Liver (tissue), 9 donors: ENCODE data around the gene ZNF296. TPM values are rescaled to one million over a fixed set of nuclear protein-coding genes. Genes with fewer than 3 reads are reported as not detected.

Experiments
- DNase-seq: peaks from one replicate; pipeline ENCODE4 v3.0.0-alpha.2; 2017; ENCODE audit warnings: low spot score
- H3K27ac ChIP-seq, 2 donors: one replicate each; pipeline ENCODE4 v1.7.0; 2013; ENCODE audit warnings: inconsistent platforms in 2 of 2, low read length in 2 of 2, control low read depth in 1 of 2, low read depth in 1 of 2, mild to moderate bottlenecking in 1 of 2
- H3K27me3 ChIP-seq, 4 donors: one replicate each; pipeline versions ENCODE4 v1.6.1 to v1.7.0; 2013; ENCODE audit warnings: low read length in 3 of 4, inconsistent platforms in 1 of 4, mild to moderate bottlenecking in 1 of 4, moderate library complexity in 1 of 4; ENCODE audit not compliant: control insufficient read depth in 4 of 4, insufficient read depth in 4 of 4
- H3K36me3 ChIP-seq, 4 donors: one replicate each; pipeline versions ENCODE4 v1.6.1 to v1.7.0; 2013; ENCODE audit warnings: low read length in 3 of 4, mild to moderate bottlenecking in 3 of 4, low read depth in 1 of 4, moderate library complexity in 1 of 4; ENCODE audit not compliant: control insufficient read depth in 4 of 4, insufficient read depth in 3 of 4
- H3K4me1 ChIP-seq, 4 donors: one replicate each; pipeline versions ENCODE4 v1.6.1 to v1.7.0; 2013; ENCODE audit warnings: low read length in 3 of 4, mild to moderate bottlenecking in 3 of 4, moderate library complexity in 1 of 4; ENCODE audit not compliant: control insufficient read depth in 4 of 4, insufficient read depth in 4 of 4
- H3K4me3 ChIP-seq, 3 donors: one replicate each; pipeline versions ENCODE4 v1.6.1 to v1.7.0; 2013; ENCODE audit warnings: low read length in 3 of 3, control low read depth in 1 of 3, low read depth in 1 of 3, mild to moderate bottlenecking in 1 of 3
- H3K9ac ChIP-seq, 2 donors: one replicate each; pipeline ENCODE4 v1.7.0; 2013; ENCODE audit warnings: low read length in 2 of 2, mild to moderate bottlenecking in 2 of 2, moderate library complexity in 2 of 2, control low read depth in 1 of 2, low read depth in 1 of 2
- H3K9me3 ChIP-seq, 4 donors: one replicate each; pipeline versions ENCODE4 v1.6.1 to v1.7.0; 2013; ENCODE audit warnings: low read length in 3 of 4; ENCODE audit not compliant: control insufficient read depth in 4 of 4
- EGR1 ChIP-seq, 2 donors: IDR thresholded peaks; 2 replicates each; pipeline ENCODE4 v1.6.1; 2016 to 2018; ENCODE audit warnings: antibody characterized with exemption in 2 of 2, low read depth in 2 of 2
- FOXA1 ChIP-seq: IDR thresholded peaks from 2 replicates; pipeline ENCODE4 v1.6.1; 2016; ENCODE audit warnings: antibody characterized with exemption
- FOXA2 ChIP-seq: IDR thresholded peaks from 2 replicates; pipeline ENCODE4 v1.6.1; 2016; ENCODE audit warnings: antibody characterized with exemption
- GABPA ChIP-seq, 2 donors: IDR thresholded peaks in 1 of 2; conservative IDR thresholded peaks in 1 of 2; 2 replicates each; pipeline ENCODE4 v1.6.1; 2016; ENCODE audit warnings: antibody characterized with exemption in 2 of 2, mild to moderate bottlenecking in 1 of 2, moderate library complexity in 1 of 2
- HNF4A ChIP-seq, 2 donors: conservative IDR thresholded peaks; 2 replicates each; pipeline ENCODE4 v1.6.1; 2016; ENCODE audit warnings: antibody characterized with exemption in 2 of 2, mild to moderate bottlenecking in 2 of 2
- HNF4G ChIP-seq: IDR thresholded peaks from 2 replicates; pipeline ENCODE4 v1.6.1; 2016; ENCODE audit warnings: antibody characterized with exemption
- JUND ChIP-seq, 2 donors: IDR thresholded peaks; 2 replicates each; pipeline ENCODE4 v1.6.1; 2016; ENCODE audit warnings: antibody characterized with exemption in 2 of 2
- RAD21 ChIP-seq, 2 donors: IDR thresholded peaks; 2 replicates each; pipeline ENCODE4 v1.6.1; 2016; ENCODE audit warnings: antibody characterized with exemption in 2 of 2, mild to moderate bottlenecking in 2 of 2
- RXRA ChIP-seq, 2 donors: IDR thresholded peaks; 2 replicates each; pipeline ENCODE4 v1.6.1; 2017 to 2018; ENCODE audit warnings: antibody characterized with exemption in 2 of 2, mild to moderate bottlenecking in 1 of 2
- TAF1 ChIP-seq: conservative IDR thresholded peaks from 2 replicates; pipeline ENCODE4 v1.6.1; 2016; ENCODE audit warnings: antibody characterized with exemption, mild to moderate bottlenecking
- YY1 ChIP-seq: IDR thresholded peaks from 2 replicates; pipeline ENCODE4 v1.6.1; 2016; ENCODE audit warnings: antibody characterized with exemption, mild to moderate bottlenecking
- WGBS: extraction: QIAGEN DNeasy Blood & Tissue Kit; methylation state at CpG from one replicate; pipeline ENCODE4 v1.1.7; 2013; 5-methylcytosine and 5-hydroxymethylcytosine counted together
- polyA plus RNA-seq, 2 donors: library from polyadenylated mRNA; stranded (reverse) in 1 of 2; unstranded in 1 of 2; fragments of 200-250 nt in 1 of 2; fragments of >200 nt in 1 of 2; fragmentation: Nextera tagmentation in 1 of 2; extraction: Ambion mirVana in 1 of 2; gene quantifications; one replicate each; pipeline versions ENCODE4 v1.2.1 to v1.2.3, GENCODE V29; 2013 to 2015
- total RNA-seq, 2 donors: library from RNA; depleted of rRNA; stranded (reverse); fragments of >200 nt; gene quantifications; one replicate each; pipeline ENCODE4 v1.2.3, GENCODE V29; 2014
- TF ChIP-seq, protein P1 (sequence below): IDR thresholded peaks from 2 replicates; pipeline ENCODE4 v1.6.1; 2016; ENCODE audit warnings: antibody characterized with exemption
- TF ChIP-seq, protein P2 (sequence below): IDR thresholded peaks from 2 replicates; pipeline ENCODE4 v1.6.1; 2016; ENCODE audit warnings: antibody characterized with exemption
- TF ChIP-seq, protein P3 (sequence below): fragments of 150-350 bp; IDR thresholded peaks from 2 replicates; pipeline ENCODE4 v1.5.1; 2017; ENCODE audit warnings: improper control_type of control experiment, low read depth, low read length; ENCODE audit not compliant: missing input control
- TF ChIP-seq, protein P4 (sequence below): IDR thresholded peaks from 2 replicates; pipeline ENCODE4 v1.6.1; 2016; ENCODE audit warnings: antibody characterized with exemption, mild to moderate bottlenecking
- donor health status: healthy.
- donor health status: healthy.
- donor health status: healthy.
- donor health status: healthy.
- donor health status: healthy.

Gene ZNF296
- total and polyA plus RNA-seq, 4 donors: 0.16 to 0.42 (median 0.17) TPM; not detected in 1

DNA sequence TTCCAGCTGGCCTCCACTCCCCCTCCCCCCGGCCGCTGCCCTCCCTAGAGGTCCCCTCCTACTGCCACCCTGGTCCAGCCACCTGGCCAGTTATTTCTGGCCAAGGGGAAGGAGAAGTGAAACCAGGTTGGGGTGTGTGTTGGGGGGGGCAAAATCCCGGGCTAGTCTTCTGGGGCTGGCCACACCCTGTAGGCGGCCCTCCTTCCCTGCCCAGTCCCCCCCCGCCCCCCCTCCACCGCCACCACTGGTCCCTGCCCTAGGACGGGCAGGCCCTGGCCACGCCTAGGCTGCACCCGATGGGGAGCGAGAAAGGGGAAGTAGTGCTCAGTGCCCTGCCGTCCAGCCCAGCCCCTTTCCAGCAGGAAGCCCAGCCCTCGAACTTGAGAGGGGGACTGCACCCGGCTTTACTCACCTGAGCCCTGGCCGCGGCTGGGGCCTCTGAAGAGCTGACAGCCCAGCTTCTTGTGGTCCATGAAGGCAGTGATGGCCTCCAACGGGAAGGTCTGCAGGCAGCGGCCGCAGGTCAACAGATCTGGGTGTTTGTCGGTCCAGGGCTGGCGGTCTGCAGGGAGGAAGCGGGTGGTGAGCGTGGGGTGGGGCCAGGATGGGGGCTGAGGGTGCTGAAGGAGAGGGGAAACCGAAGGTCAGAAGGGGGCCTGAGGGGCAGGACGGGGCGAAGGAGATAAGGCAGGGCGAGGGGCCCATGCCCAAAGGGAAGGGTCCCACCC, 813 bp downstream of the ZNF296 start:
- peak overlapping the region; percentile 46 to 49 for H3K27ac ChIP-seq
- TF ChIP-seq EGR1 (IDR thresholded peaks at IDR 0.05; ENCODE audit: low read depth in 2 of 2) (no peak), RAD21 (IDR thresholded peaks at IDR 0.05) (no peak), FOXA2 (no peak), GABPA (IDR thresholded peaks at IDR 0.05 in 1 of 2, conservative IDR thresholded peaks at IDR 0.05 in 1 of 2) (no peak), JUND (IDR thresholded peaks at IDR 0.05) (no peak), FOXA1 (no peak), RXRA (IDR thresholded peaks at IDR 0.05) (no peak), TAF1 (no peak), YY1 (no peak), HNF4G (no peak)
- TF ChIP-seq, protein P1, sequence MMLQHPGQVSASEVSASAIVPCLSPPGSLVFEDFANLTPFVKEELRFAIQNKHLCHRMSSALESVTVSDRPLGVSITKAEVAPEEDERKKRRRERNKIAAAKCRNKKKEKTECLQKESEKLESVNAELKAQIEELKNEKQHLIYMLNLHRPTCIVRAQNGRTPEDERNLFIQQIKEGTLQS: no peak
- TF ChIP-seq, protein P2, sequence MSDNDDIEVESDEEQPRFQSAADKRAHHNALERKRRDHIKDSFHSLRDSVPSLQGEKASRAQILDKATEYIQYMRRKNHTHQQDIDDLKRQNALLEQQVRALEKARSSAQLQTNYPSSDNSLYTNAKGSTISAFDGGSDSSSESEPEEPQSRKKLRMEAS: no peak
- TF ChIP-seq, protein P3, sequence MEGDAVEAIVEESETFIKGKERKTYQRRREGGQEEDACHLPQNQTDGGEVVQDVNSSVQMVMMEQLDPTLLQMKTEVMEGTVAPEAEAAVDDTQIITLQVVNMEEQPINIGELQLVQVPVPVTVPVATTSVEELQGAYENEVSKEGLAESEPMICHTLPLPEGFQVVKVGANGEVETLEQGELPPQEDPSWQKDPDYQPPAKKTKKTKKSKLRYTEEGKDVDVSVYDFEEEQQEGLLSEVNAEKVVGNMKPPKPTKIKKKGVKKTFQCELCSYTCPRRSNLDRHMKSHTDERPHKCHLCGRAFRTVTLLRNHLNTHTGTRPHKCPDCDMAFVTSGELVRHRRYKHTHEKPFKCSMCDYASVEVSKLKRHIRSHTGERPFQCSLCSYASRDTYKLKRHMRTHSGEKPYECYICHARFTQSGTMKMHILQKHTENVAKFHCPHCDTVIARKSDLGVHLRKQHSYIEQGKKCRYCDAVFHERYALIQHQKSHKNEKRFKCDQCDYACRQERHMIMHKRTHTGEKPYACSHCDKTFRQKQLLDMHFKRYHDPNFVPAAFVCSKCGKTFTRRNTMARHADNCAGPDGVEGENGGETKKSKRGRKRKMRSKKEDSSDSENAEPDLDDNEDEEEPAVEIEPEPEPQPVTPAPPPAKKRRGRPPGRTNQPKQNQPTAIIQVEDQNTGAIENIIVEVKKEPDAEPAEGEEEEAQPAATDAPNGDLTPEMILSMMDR: no peak
- TF ChIP-seq, protein P4, sequence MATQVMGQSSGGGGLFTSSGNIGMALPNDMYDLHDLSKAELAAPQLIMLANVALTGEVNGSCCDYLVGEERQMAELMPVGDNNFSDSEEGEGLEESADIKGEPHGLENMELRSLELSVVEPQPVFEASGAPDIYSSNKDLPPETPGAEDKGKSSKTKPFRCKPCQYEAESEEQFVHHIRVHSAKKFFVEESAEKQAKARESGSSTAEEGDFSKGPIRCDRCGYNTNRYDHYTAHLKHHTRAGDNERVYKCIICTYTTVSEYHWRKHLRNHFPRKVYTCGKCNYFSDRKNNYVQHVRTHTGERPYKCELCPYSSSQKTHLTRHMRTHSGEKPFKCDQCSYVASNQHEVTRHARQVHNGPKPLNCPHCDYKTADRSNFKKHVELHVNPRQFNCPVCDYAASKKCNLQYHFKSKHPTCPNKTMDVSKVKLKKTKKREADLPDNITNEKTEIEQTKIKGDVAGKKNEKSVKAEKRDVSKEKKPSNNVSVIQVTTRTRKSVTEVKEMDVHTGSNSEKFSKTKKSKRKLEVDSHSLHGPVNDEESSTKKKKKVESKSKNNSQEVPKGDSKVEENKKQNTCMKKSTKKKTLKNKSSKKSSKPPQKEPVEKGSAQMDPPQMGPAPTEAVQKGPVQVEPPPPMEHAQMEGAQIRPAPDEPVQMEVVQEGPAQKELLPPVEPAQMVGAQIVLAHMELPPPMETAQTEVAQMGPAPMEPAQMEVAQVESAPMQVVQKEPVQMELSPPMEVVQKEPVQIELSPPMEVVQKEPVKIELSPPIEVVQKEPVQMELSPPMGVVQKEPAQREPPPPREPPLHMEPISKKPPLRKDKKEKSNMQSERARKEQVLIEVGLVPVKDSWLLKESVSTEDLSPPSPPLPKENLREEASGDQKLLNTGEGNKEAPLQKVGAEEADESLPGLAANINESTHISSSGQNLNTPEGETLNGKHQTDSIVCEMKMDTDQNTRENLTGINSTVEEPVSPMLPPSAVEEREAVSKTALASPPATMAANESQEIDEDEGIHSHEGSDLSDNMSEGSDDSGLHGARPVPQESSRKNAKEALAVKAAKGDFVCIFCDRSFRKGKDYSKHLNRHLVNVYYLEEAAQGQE: no peak
- WGBS: 29% methylated on average over 25 of the region's 26 CpGs
- peak overlapping the region in 2 of 3 donors; percentile 43 to 53 for H3K4me3 ChIP-seq
- H3K36me3 ChIP-seq: peaks cover 2 to 5% (median 2%) of the 10 kb centered on the region in 4 donors
- H3K9me3 ChIP-seq: no peaks in the 10 kb centered on the region
- DNase-seq: peak; percentile 69
- no peaks in the 10 kb centered on the region for H3K27me3 ChIP-seq
- H3K9ac ChIP-seq: no peak overlapping the region
- peaks cover 6 to 28% (median 16%) of the 10 kb centered on the region in 4 donors for H3K4me1 ChIP-seq

DNA sequence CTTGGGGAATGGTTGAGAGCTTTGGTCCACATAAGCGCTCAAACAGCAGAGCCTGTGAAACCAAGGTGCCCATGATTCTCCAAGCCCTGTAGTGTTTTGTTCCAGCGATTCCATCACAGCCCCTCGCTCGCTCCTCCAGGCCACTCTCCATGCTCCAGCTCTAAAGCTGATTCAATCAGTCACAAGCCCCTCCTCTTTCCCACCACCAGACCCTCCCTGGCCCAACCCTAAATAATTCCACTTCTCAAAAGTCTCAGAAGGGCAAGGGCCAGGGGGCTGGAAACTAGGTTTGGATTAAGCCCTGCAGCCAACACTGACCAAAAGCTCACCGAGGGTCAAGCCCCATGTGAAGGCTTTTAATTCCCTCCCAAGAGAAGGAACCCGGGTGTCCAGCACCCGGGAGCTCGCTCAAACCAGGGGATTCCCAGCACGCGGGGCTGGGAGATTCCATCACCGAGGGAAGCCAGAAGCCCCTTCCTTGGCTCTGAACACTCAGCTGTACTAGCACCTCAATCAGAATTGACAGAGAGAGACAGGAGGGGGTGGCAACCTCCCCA, 1.5 kb downstream of the ZNF296 start:
- no peak overlapping the region for H3K27ac ChIP-seq
- H3K36me3 ChIP-seq: peaks cover 5 to 12% (median 8%) of the 10 kb centered on the region in 4 donors
- peaks cover 2 to 21% (median 9%) of the 10 kb centered on the region in 4 donors for H3K4me1 ChIP-seq
- no peaks in the 10 kb centered on the region for H3K27me3 ChIP-seq
- no peak overlapping the region for H3K4me3 ChIP-seq
- no peaks in the 10 kb centered on the region for H3K9me3 ChIP-seq
- no peak for DNase-seq
- TF ChIP-seq, protein P3: no peak
- TF ChIP-seq FOXA1 (no peak), EGR1 (IDR thresholded peaks at IDR 0.05; ENCODE audit: low read depth in 2 of 2) (no peak), TAF1 (no peak), JUND (IDR thresholded peaks at IDR 0.05) (no peak), HNF4A (conservative IDR thresholded peaks at IDR 0.05) (no peak), FOXA2 (no peak), RAD21 (IDR thresholded peaks at IDR 0.05) (no peak), YY1 (no peak)
- TF ChIP-seq, protein P4: no peak
- TF ChIP-seq, protein P1: no peak
- WGBS: 79% methylated on average over 11 of the region's 11 CpGs
- no peak overlapping the region for H3K9ac ChIP-seq
